Measurements from ENCODE around the gene PGRMC2.

Gene PGRMC2

DNA sequence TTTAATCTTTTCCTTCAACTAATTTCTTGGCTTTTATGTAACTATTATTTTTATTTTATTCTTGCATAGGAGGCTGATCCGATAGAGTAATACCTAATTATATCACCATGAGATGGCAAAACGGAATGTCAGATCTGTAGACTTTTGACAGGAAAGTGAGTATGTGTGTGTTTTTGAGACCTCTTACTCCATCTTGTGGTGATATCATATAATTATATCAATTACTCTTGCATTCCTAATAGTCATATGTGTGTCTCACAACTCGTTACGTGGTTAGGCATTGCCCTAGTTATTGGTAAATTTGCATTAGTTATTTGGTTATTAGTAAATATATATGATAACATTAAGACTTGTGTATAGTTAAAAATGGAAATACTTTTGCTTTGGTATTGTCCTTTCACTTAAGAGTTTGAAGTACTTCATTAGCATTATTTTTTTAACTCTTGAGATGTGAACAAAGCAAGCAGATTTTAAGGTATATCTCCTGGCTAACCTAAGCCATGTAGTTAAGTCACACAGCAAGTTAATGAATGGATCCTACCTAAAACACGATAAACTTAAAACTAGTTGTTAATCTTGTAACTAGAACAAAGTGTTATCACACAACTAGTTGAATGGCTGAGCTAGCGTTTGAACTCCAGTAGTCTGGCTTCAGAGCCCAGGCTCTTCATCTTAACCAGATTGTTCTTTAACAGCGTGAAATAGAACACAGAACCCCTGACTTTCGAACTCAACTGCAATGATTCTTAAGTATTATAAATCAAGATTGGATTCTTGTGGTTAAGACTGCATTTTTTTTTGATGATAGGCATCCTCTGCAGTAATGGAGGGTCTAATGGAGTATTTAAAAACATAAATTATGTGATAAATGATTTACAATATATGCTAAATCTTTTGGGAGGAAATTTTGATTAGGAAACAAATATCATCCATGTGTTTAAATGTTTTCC is 67.1 kb downstream of the PGRMC2 start:
- DNase-seq (ENCODE audit: low spot score): peak; percentile 78

Measured in kidney tubule cell (primary cell).